Stomach (tissue), 4 donors: ENCODE measurements around the gene CTTNBP2.

Experiments
- CTCF ChIP-seq, 7 experiments: fragments of 450-650 bp in 4 of 7; fragments of 200-600 bp in 3 of 7; sonication (generic) in 3 of 7; IDR thresholded peaks; one replicate each; pipeline ENCODE4 v1.5.1; 2016 to 2019; ENCODE audit warnings: antibody characterized with exemption in 7 of 7, control low read depth in 2 of 7, mild to moderate bottlenecking in 1 of 7
- EP300 ChIP-seq: sonication (generic); formaldehyde crosslinking; IDR thresholded peaks from one replicate; pipeline ENCODE4 v1.6.1; 2017; ENCODE audit warnings: antibody characterized with exemption
- POLR2A ChIP-seq, 4 donors: fragments of 450-650 bp; IDR thresholded peaks; one replicate each; pipeline ENCODE4 v1.6.1; 2016; ENCODE audit warnings: antibody characterized with exemption in 4 of 4, control low read depth in 2 of 4, mild to moderate bottlenecking in 1 of 4, moderate library complexity in 1 of 4

GRCh38 chr7:117876761-117877160 is 3.5 kb upstream of the CTTNBP2 start:
- no peak for TF ChIP-seq CTCF (IDR thresholded peaks at IDR 0.05)
- no peak for TF ChIP-seq POLR2A (IDR thresholded peaks at IDR 0.05)
- TF ChIP-seq EP300 = no peak
